ENCODE measurements around the gene SEMA4B.
"Not testable (repeated sequence)": the region's sequence is repeated elsewhere in the genome, so short reads cannot be mapped to it uniquely, and the experiment has no call there.

Gene SEMA4B

GRCh38 chr15:90261811-90262210 lies 60.7 kb downstream of the SEMA4B start:
- DNase-seq (ENCODE audit: low read depth) = no peak

GRCh38 chr15:90262426-90262825 lies 61.3 kb downstream of the SEMA4B start:
- DNase-seq (ENCODE audit: low read depth) = no peak

- DNase-seq (ENCODE audit: low read depth) = no peak
Observed at GRCh38 chr15:90264671-90265070, 63.5 kb downstream of the SEMA4B start.

- peak; percentile 89 for DNase-seq (ENCODE audit: low read depth)
Observed at GRCh38 chr15:90265271-90266060, 64.3 kb downstream of the SEMA4B start, which contains the start of gene NGRN. TSS of gene NGRN (plus strand) at chr15:90265672. CDS start at chr15:90265713, 41 bp downstream.

- no peak for DNase-seq (ENCODE audit: low read depth)
Observed at GRCh38 chr15:90266061-90266431, 64.9 kb downstream of the SEMA4B start.

- DNase-seq (ENCODE audit: low read depth) = no peak
Observed at GRCh38 chr15:90266485-90266884, 65.4 kb downstream of the SEMA4B start.

- no peak for DNase-seq (ENCODE audit: low read depth)
Observed at GRCh38 chr15:90268415-90268814, 67.3 kb downstream of the SEMA4B start.

- no peak for DNase-seq (ENCODE audit: low read depth)
Observed at GRCh38 chr15:90270502-90271150, 69.5 kb downstream of the SEMA4B start.

GRCh38 chr15:90271459-90272166 lies 70.5 kb downstream of the SEMA4B start:
- DNase-seq (ENCODE audit: low read depth) = no peak

GRCh38 chr15:90278467-90278866 lies 77.3 kb downstream of the SEMA4B start:
- not testable (repeated sequence) for DNase-seq (ENCODE audit: low read depth)

Data from activated gamma-delta T cell treated with anti-CD3 and anti-CD28 coated beads, Interleukin-2, amount 50 U/mL, for 16 hours (primary cell).